Common myeloid progenitor, CD34-positive (primary cell): ENCODE measurements around the gene NAPB.

Source experiments
- CTCF ChIA-PET: fragments of 350-600 bp; sonication (Branson Sonifier 250); formaldehyde crosslinking; loops from one replicate; lab custom pipeline; 2021; ENCODE audit warnings: antibody characterized with exemption; lab: Charles Lee
- POLR2A ChIA-PET: fragments of 350-600 bp; sonication (Branson Sonifier 250); formaldehyde crosslinking; loops from one replicate; lab custom pipeline; 2021; ENCODE audit warnings: antibody characterized with exemption; lab: Charles Lee
- DNase-seq, 3 donors: peaks; one replicate each; pipeline versions ENCODE4 v3.0.0 to v3.0.0-alpha.2; 2013
- H3K27ac ChIP-seq, 2 experiments: 1 replicate in 1 of 2; 2 replicates in 1 of 2; pipeline ENCODE4 v1.7.0; 2013; ENCODE audit warnings: inconsistent platforms in 2 of 2, low read length in 2 of 2, mild to moderate bottlenecking in 2 of 2, low read depth in 1 of 2, moderate library complexity in 1 of 2; ENCODE audit not compliant: severe bottlenecking in 2 of 2, insufficient read depth in 1 of 2, poor library complexity in 1 of 2
- H3K27me3 ChIP-seq, 5 experiments: replicated peaks in 2 of 5; 1 replicate in 3 of 5; 2 replicates in 2 of 5; pipeline versions ENCODE4 v1.6.1 to v1.7.0; 2013; ENCODE audit warnings: low read length in 4 of 5, mild to moderate bottlenecking in 2 of 5, moderate library complexity in 2 of 5, inconsistent platforms in 1 of 5; ENCODE audit not compliant: insufficient read depth in 5 of 5, control insufficient read depth in 4 of 5
- H3K36me3 ChIP-seq, 4 experiments: 1 replicate in 2 of 4; 2 replicates in 2 of 4; pipeline versions ENCODE4 v1.6.1 to v1.7.0; 2013; ENCODE audit warnings: low read length in 3 of 4, control low read depth in 1 of 4, mild to moderate bottlenecking in 1 of 4; ENCODE audit not compliant: control insufficient read depth in 4 of 4, insufficient read depth in 4 of 4
- H3K4me1 ChIP-seq, 4 experiments: 1 replicate in 3 of 4; 2 replicates in 1 of 4; pipeline versions ENCODE4 v1.6.1 to v1.7.1; 2013; ENCODE audit warnings: low read length in 3 of 4, mild to moderate bottlenecking in 3 of 4, control low read depth in 1 of 4, inconsistent platforms in 1 of 4, moderate library complexity in 1 of 4; ENCODE audit not compliant: control insufficient read depth in 4 of 4, insufficient read depth in 4 of 4; ENCODE audit errors: control extremely low read depth in 1 of 4
- H3K4me3 ChIP-seq, 7 experiments: 1 replicate in 4 of 7; 2 replicates in 3 of 7; pipeline versions ENCODE4 v1.5.1 to v1.7.0; 2013; ENCODE audit warnings: mild to moderate bottlenecking in 7 of 7, low read length in 6 of 7, moderate library complexity in 6 of 7, inconsistent platforms in 2 of 7, low read depth in 2 of 7, control low read depth in 1 of 7; ENCODE audit not compliant: insufficient read depth in 4 of 7, control insufficient read depth in 1 of 7; ENCODE audit errors: extremely low read depth in 1 of 7
- H3K9me3 ChIP-seq, 5 experiments: 1 replicate in 4 of 5; 2 replicates in 1 of 5; pipeline versions ENCODE4 v1.6.1 to v1.7.1; 2013; ENCODE audit warnings: low read length in 4 of 5, mild to moderate bottlenecking in 2 of 5, inconsistent platforms in 1 of 5, low read depth in 1 of 5, moderate library complexity in 1 of 5; ENCODE audit not compliant: control insufficient read depth in 4 of 5, insufficient read depth in 2 of 5; ENCODE audit errors: control extremely low read depth in 1 of 5
- WGBS: methylation state at CpG from one replicate; pipeline ENCODE4 v1.1.5; 2013; ENCODE audit not compliant: insufficient coverage; 5-methylcytosine and 5-hydroxymethylcytosine counted together

The NAPB gene

GRCh38 chr20:23336476-23336875, 84.8 kb downstream of the NAPB start:
- Histone ChIP-seq H3K27me3 (no peaks in the 10 kb centered on the region), H3K4me3 (no peak overlapping the region), H3K9me3 (no peaks in the 10 kb centered on the region), H3K36me3 (no peaks in the 10 kb centered on the region), H3K27ac (no peak overlapping the region), H3K4me1 (peaks cover 0 to 3% (median 0%) of the 10 kb centered on the region in 4 experiments)
- 97% methylated on average over 5 of the region's 5 CpGs for WGBS
- CTCF ChIA-PET = interaction anchor here (0.7 to 6.8 kb wide), 3 partner anchors 13 to 644 kb away, joined by 3 to 99 read pairs (median 3); no protein-coding TSS in a partner anchor
- no peak for DNase-seq
- POLR2A ChIA-PET = interaction anchor here (0.5 kb wide), 1 partner anchor 26 kb away, joined by 3 read pairs; no protein-coding TSS in a partner anchor

GRCh38 chr20:23335521-23335920, 85.8 kb downstream of the NAPB start:
- 86% methylated on average over 1 of the region's 5 CpGs for WGBS
- Histone ChIP-seq H3K36me3 (no peaks in the 10 kb centered on the region), H3K4me1 (peaks cover 0 to 3% (median 0%) of the 10 kb centered on the region in 4 experiments), H3K4me3 (no peak overlapping the region), H3K27me3 (no peaks in the 10 kb centered on the region), H3K9me3 (no peaks in the 10 kb centered on the region), H3K27ac (no peak overlapping the region)
- ChIA-PET CTCF (interaction anchor here (1.0 to 1.1 kb wide), 2 partner anchors 12 to 644 kb away, joined by 3 to 4 read pairs; no protein-coding TSS in a partner anchor), POLR2A (no interaction called here)
- DNase-seq = no peak

- DNase-seq = peak in 1 of 3 donors; percentile 30
- ChIA-PET CTCF (no interaction called here), POLR2A (no interaction called here)
- 67% methylated on average over 3 of the region's 3 CpGs for WGBS
- H3K4me3 ChIP-seq = no peak overlapping the region
- H3K27me3 ChIP-seq = no peaks in the 10 kb centered on the region
- no peaks in the 10 kb centered on the region for H3K36me3 ChIP-seq
- H3K4me1 ChIP-seq = peaks cover 0 to 3% (median 0%) of the 10 kb centered on the region in 4 experiments
- no peak overlapping the region for H3K27ac ChIP-seq
- H3K9me3 ChIP-seq = peaks cover 0 to 6% (median 0%) of the 10 kb centered on the region in 5 experiments
Observed at GRCh38 chr20:23334111-23334510, 87.2 kb downstream of the NAPB start.

GRCh38 chr20:23332467-23332866, 88.8 kb downstream of the NAPB start:
- POLR2A ChIA-PET = no interaction called here
- CTCF ChIA-PET = interaction anchor here (0.8 to 5.7 kb wide), 4 partner anchors 8 to 642 kb away, joined by 3 to 17 read pairs (median 4); no protein-coding TSS in a partner anchor

GRCh38 chr20:23331450-23332350, 89.6 kb downstream of the NAPB start:
- WGBS = 79% methylated on average over 6 of the region's 8 CpGs
- Histone ChIP-seq H3K27ac (no peak overlapping the region), H3K4me1 (peaks cover 0 to 3% (median 0%) of the 10 kb centered on the region in 4 experiments), H3K4me3 (no peak overlapping the region), H3K27me3 (no peaks in the 10 kb centered on the region), H3K36me3 (no peaks in the 10 kb centered on the region), H3K9me3 (peaks cover 0 to 6% (median 0%) of the 10 kb centered on the region in 5 experiments)
- ChIA-PET CTCF (interaction anchor here (0.8 to 5.7 kb wide), 4 partner anchors 9 to 641 kb away, joined by 3 to 17 read pairs (median 4); no protein-coding TSS in a partner anchor), POLR2A (no interaction called here)
- no peak for DNase-seq

More at GRCh38 chr20:23332467-23332866, 88.8 kb downstream of the NAPB start:
- Histone ChIP-seq H3K27me3 (no peaks in the 10 kb centered on the region), H3K36me3 (no peaks in the 10 kb centered on the region), H3K4me1 (peaks cover 0 to 3% (median 0%) of the 10 kb centered on the region in 4 experiments), H3K27ac (no peak overlapping the region), H3K9me3 (peaks cover 0 to 6% (median 0%) of the 10 kb centered on the region in 5 experiments), H3K4me3 (no peak overlapping the region)
- DNase-seq = no peak
- WGBS = no CpG with 5 or more reads among the region's 2 CpGs

GRCh38 chr20:23327617-23328333, 93.5 kb downstream of the NAPB start:
- H3K4me3 ChIP-seq = no peak overlapping the region
- 99% methylated on average over 15 of the region's 15 CpGs for WGBS
- POLR2A ChIA-PET = no interaction called here
- H3K4me1 ChIP-seq = no peaks in the 10 kb centered on the region
- no peak overlapping the region for H3K27ac ChIP-seq
- DNase-seq = no peak
- peaks cover 0 to 6% (median 0%) of the 10 kb centered on the region in 5 experiments for H3K9me3 ChIP-seq
- H3K27me3 ChIP-seq = no peaks in the 10 kb centered on the region
- CTCF ChIA-PET = interaction anchor here (5.7 kb wide), 1 partner anchor 12 kb away, joined by 17 read pairs; no protein-coding TSS in a partner anchor
- no peaks in the 10 kb centered on the region for H3K36me3 ChIP-seq
